HuH-7.5 (cell line): ENCODE data around the gene MRPS33.
"Not testable (repeated sequence)": the region's sequence is repeated elsewhere in the genome, so short reads cannot be mapped to it uniquely, and the experiment has no call there.

ENCODE experiments used
- DNase-seq: peaks from one replicate; pipeline ENCODE4 v3.0.0; 2011; ENCODE audit warnings: low spot score

Gene MRPS33

GRCh38 chr7:141014524-141015395, at the start of gene MRPS33:
Gene MRPS33, minus strand, starts transcription at chr7:141014952. Its CDS starts 4,319 bp downstream, at chr7:141010633.
- DNase-seq = peak; percentile 79

GRCh38 chr7:141057788-141058187, 43.0 kb upstream of the MRPS33 start:
- DNase-seq = no peak

GRCh38 chr7:141055146-141055545, 40.4 kb upstream of the MRPS33 start:
- DNase-seq = no peak

- no peak for DNase-seq
Measured at GRCh38 chr7:141053626-141054025, 38.9 kb upstream of the MRPS33 start.

DNA sequence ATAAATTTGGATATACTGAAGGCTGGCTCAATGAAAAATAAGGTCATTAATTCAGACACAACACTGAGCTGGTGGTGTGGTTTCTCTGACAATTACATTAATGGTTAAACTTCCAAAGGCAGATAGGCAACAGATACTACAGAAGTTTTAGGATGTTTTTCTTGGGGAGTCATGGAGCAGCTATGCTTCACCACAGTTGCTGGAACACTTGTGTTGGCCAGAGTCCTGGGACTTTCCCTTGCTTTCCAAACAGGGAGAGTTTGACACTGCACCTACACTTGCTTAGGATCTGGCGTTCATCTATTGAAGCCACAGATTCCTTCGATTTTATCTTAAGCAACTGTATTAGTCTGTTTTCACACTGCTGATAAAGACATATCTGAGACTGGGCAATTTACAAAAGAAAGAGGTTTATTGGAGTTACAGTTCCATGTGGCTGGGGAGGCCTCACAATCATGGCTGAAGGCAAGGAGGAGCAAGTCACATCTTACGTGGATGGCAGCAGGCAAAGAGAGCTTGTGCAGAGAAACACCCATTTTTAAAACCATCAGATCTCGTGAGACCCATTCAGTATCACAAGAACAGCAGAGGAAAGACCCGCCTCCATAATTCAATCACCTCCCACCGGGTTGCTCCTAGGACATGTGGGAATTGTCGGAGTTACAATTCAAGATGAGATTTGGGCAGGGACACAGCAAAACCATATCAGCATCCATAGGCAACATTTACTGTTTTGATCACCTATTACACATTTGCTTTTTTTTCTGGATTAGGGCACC, 31.3 kb upstream of the MRPS33 start:
- DNase-seq = no peak

DNA sequence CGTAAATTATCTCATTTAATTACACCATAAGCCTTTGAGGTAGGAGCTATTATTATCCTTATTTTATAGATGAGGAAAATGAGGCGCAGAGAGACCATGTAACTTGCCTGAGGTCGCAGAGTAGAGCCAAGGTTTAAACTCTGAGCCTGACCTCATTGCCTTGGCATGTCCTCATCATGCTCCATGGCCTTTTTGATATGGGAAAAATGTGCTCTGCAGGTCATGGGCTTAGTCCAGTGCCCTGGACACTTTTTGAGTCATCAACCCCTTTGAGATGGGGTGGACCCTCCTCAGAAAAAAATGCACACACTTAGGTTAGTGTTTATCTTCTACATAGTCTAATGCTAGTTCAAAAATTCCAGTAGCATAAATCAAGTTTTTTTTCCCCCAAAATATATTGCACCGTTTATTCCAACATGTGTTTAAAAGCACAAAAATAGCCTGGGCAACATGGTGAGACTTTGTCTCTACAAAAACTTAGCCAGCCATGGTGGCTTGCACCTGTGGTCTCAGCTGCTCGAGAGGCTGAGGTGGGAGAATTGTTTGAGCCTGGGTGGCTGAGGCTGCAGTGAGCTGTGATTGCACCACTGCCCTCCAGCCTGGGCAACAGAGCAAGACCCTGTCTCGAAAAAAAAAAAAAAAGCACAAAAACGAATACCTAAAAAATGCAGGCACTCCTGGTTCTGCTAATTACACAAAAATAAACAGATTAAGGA, 30.5 kb upstream of the MRPS33 start:
- no peak for DNase-seq

DNA sequence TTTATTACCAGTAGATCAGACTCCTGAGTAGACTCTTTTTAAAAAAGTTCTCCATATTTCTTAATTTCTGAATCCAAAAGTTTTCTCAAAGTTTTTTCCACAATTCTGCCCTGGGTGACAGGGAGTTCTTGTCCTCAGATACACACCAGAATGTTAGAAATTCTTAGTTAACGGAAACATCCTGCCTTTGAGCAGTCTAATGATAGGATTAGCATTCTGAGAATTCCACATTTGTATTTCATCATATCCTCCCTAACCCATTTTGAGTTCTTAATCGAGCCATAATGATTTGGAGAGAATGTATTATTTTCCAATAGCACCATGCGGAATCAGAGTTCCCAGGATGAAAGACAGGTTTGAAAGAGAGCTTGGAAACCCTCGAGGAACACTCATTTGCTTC, 28.9 kb upstream of the MRPS33 start:
- no peak for DNase-seq

DNA sequence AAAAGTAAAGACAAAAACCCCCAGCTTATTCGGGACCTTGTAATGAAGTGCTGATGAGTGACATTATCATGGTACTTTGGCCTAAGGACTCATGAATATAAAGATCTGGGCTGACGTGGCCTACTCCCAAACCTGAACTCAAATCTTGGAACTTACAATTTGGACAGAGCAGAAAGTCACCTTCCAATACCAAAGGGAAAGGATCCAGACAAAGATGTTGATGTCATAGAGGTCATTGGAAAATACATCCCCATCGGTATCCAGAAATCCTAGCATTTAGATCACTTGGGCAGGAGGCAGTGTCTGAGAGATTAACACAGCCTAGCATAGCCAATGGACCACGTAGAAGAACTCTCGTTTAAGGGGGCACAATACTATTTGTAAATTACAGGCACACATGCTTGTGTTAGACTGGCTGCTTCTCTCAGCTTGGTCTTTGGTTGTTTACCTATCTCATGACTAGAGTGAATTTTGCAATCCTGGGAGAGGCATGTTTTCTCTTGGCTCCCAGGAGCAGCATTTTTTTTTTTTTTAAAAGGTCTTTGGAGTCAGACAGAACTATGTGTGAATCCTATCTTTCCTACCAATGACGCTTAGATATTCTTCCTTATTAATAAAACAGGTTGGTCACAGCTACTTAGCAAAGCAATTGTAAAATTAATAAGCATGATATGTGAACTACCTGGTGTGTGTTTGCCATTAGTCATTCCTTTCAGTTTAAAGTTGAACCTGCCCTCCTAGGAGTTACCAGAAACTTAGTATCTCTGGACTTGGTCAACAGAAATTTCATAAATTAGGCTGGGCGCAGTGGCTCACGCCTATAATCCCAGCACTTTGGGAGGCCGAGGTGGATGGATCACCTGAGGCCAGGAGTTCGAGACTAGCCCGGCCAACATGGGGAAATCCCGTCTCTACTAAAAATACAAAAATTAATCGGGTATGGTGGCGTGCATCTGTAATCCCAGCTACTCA, 27.8 kb upstream of the MRPS33 start:
- peak; percentile 28 for DNase-seq

DNA sequence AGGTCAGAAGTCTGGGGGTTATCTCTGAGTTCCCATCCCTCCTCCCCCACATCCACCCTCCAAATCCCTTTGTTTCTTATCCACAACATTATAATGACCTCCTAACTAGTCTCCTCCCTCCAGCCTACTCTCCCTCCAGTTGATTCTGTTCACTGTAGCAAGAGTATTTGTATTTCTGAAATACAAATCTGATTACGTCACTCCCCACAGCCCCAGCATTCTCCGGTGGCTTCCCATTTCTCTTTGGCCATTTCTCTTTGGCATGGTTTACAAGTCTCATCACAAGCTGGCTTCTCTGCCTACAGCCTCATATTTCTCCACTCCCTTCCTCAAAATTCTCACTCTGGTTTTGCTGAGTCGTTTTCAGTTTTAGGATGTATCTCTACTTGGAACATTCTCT, 24.6 kb upstream of the MRPS33 start:
- no peak for DNase-seq

- not testable (repeated sequence) for DNase-seq
Measured at GRCh38 chr7:141038100-141038499, 23.3 kb upstream of the MRPS33 start.

GRCh38 chr7:141032539-141033323, 18.0 kb upstream of the MRPS33 start:
- DNase-seq = not testable (repeated sequence)

DNA sequence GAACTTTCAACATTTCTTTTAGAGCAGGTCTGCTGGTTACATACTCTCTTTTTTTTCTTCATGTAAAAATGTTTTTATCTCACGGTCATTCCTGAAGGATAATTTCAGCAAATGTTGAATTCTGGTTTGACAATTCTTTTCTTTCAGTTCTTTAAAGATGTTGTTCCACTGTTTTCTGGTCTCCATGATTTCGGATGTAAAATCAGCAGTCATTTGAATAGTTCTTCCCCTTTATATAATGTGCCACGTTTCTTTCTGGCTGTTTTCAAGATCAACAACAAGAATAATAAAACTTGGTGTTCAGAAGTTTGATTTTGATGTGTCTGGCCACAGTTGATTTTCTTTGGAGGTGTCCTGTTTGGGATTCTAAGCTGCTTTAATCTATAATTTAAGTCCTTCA, 14.0 kb upstream of the MRPS33 start:
- no peak for DNase-seq

GRCh38 chr7:141027043-141027442, 12.3 kb upstream of the MRPS33 start:
- DNase-seq = no peak

GRCh38 chr7:141024668-141025067, 9.9 kb upstream of the MRPS33 start:
- DNase-seq = no peak

DNA sequence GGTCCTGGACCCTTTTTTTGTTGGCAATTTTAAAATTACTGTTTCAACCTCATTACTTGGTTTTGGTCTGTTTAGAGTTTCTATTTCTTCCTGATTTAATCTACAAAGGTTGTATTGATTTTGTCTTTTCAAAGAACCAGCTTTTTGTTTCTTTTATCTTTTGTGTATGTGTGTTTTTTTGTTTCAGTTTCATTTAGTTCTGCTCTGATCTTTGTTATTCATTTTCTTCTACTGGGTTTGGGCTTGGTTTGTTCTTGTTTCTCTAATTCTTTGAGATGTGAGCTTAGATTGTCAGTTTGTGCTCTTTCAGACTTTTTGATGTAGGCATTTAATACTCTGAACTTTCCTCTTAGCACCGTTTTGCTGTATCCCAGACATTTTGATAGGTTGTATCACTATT, 8.5 kb upstream of the MRPS33 start:
- no peak for DNase-seq

DNA sequence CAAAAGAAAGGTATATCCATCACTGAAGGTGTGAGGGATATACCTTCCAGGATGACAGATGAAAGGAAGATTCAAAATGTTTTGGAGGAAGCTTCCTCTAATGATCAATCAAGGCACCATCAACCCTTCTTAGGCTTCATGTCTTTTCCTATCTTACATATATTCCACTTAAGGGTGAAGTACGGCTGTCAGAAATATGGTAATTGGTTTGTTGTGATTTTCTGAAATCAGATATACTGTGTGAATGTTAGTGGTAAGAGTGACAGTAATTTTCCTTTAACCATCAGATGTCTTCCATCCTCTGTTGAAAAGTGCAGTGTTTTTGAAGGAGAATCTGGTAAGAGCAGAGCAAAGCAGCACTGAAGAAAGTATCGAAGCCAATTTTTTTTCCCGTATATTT, 2.8 kb upstream of the MRPS33 start:
- DNase-seq = no peak

GRCh38 chr7:141016349-141016748, 1.6 kb upstream of the MRPS33 start:
- DNase-seq = no peak

DNA sequence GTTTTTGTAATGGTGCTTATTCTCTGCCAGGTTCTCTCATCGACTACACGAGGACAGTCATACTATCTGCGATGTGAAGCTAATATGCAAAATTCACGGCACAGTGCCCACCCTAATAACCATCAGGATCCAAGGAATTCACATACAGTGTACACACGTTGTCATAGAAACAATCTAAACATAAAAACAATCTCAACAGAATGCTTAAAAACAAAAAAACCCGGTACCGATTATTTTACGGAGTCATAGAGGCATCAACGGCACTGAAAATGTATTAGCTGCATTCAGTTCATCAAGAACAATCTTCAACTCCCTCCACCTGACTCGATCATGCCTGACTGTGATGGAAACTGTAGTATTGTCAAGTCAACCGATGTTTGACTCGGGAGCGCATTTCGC, 628 bp downstream of the MRPS33 start:
- DNase-seq = no peak

GRCh38 chr7:141013345-141013715, 1.4 kb downstream of the MRPS33 start:
- no peak for DNase-seq

- DNase-seq = no peak
Measured at GRCh38 chr7:141012696-141013344, 1.9 kb downstream of the MRPS33 start.
